ENCODE measurements around the gene FABP1.

DNA sequence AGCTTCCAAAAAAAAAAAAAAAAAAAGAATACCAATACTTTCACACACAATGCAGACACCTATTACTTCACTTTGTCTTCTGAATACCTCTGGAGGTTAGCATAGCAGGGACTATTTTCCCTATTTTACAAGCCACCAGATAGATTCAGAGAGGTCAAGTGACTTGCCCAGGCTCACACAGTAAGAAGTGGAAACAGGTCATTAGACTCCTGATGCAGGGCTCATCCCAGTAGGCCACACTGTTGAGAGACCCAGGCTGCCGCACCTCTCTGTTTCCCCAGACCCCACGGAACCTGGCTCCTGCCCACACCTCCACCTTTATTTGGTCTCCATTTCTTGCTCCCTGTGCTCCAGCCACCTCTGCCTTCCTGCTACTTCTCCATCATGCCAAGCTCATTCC is 40.8 kb downstream of the FABP1 start:
- TF ChIP-seq, protein P1, sequence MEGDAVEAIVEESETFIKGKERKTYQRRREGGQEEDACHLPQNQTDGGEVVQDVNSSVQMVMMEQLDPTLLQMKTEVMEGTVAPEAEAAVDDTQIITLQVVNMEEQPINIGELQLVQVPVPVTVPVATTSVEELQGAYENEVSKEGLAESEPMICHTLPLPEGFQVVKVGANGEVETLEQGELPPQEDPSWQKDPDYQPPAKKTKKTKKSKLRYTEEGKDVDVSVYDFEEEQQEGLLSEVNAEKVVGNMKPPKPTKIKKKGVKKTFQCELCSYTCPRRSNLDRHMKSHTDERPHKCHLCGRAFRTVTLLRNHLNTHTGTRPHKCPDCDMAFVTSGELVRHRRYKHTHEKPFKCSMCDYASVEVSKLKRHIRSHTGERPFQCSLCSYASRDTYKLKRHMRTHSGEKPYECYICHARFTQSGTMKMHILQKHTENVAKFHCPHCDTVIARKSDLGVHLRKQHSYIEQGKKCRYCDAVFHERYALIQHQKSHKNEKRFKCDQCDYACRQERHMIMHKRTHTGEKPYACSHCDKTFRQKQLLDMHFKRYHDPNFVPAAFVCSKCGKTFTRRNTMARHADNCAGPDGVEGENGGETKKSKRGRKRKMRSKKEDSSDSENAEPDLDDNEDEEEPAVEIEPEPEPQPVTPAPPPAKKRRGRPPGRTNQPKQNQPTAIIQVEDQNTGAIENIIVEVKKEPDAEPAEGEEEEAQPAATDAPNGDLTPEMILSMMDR (conservative IDR thresholded peaks at IDR 0.05) = no peak
- no peak for TF ChIP-seq ZFX (IDR thresholded peaks at IDR 0.05)
